Stimulated activated memory B cell treated with anti-CD40 and anti-IgM and Interleukin-4, amounts not matched to agents 10 μg/mL and 1 μg/mL and 100 μg/mL, for 72 hours (primary cell): Measurements from ENCODE around the gene MARK1.
A peak's percentile ranks its signal among the peaks of the same experiment; 100 is the strongest.

ENCODE experiments used
- ATAC-seq: fragments of 150-1000 bp; cut with Tn5 transposase; 2 replicates; pipeline ENCODE4 v1.10.0; 2021
- H3K27ac Mint-ChIP-seq: one replicate; pipeline ENCODE4 v1.8.0; 2022; ENCODE audit warnings: mild to moderate bottlenecking, mixed read lengths
- H3K27me3 Mint-ChIP-seq: one replicate; pipeline ENCODE4 v1.8.0; 2022; ENCODE audit warnings: mixed read lengths
- H3K36me3 Mint-ChIP-seq: one replicate; pipeline ENCODE4 v1.8.0; 2022; ENCODE audit warnings: mixed read lengths
- H3K4me1 Mint-ChIP-seq: one replicate; pipeline ENCODE4 v1.8.0; 2022; ENCODE audit warnings: mixed read lengths
- H3K4me3 Mint-ChIP-seq: one replicate; pipeline ENCODE4 v1.8.0; 2022; ENCODE audit warnings: mild to moderate bottlenecking, moderate library complexity, mixed read lengths
- H3K9me3 Mint-ChIP-seq: one replicate; pipeline ENCODE4 v1.8.0; 2022; ENCODE audit warnings: mixed read lengths

The MARK1 gene

GRCh38 chr1:220700556-220701179 lies 172.7 kb downstream of the MARK1 start:
- H3K4me3 Mint-ChIP-seq = no peak overlapping the region
- no peak for ATAC-seq
- H3K4me1 Mint-ChIP-seq = peaks cover 14% of the 10 kb centered on the region
- no peak overlapping the region for H3K27ac Mint-ChIP-seq
- H3K27me3 Mint-ChIP-seq = no peaks in the 10 kb centered on the region
- H3K36me3 Mint-ChIP-seq = peaks cover 5% of the 10 kb centered on the region
- H3K9me3 Mint-ChIP-seq = peaks cover 5% of the 10 kb centered on the region

- Mint-ChIP-seq H3K9me3 (peaks cover 5% of the 10 kb centered on the region), H3K27me3 (no peaks in the 10 kb centered on the region), H3K4me1 (peaks cover 14% of the 10 kb centered on the region), H3K4me3 (no peak overlapping the region), H3K36me3 (peaks cover 5% of the 10 kb centered on the region), H3K27ac (no peak overlapping the region)
- ATAC-seq = peak; percentile 52
Measured at GRCh38 chr1:220701974-220702373, 174.0 kb downstream of the MARK1 start.

- Mint-ChIP-seq H3K27me3 (no peaks in the 10 kb centered on the region), H3K9me3 (peaks cover 5% of the 10 kb centered on the region), H3K4me1 (peaks cover 14% of the 10 kb centered on the region), H3K4me3 (peak overlapping the region; percentile 10), H3K27ac (peak overlapping the region; percentile 33), H3K36me3 (peaks cover 5% of the 10 kb centered on the region)
- no peak for ATAC-seq
Measured at GRCh38 chr1:220702733-220703270, 174.9 kb downstream of the MARK1 start.

- H3K27ac Mint-ChIP-seq = peak overlapping the region; percentile 33
- H3K36me3 Mint-ChIP-seq = peaks cover 5% of the 10 kb centered on the region
- ATAC-seq = peak; percentile 6
- peaks cover 14% of the 10 kb centered on the region for H3K4me1 Mint-ChIP-seq
- no peaks in the 10 kb centered on the region for H3K27me3 Mint-ChIP-seq
- H3K9me3 Mint-ChIP-seq = peaks cover 5% of the 10 kb centered on the region
- H3K4me3 Mint-ChIP-seq = no peak overlapping the region
Measured at GRCh38 chr1:220703305-220703704, 175.4 kb downstream of the MARK1 start.

GRCh38 chr1:220705782-220706181 lies 177.8 kb downstream of the MARK1 start:
- Mint-ChIP-seq H3K4me3 (no peak overlapping the region), H3K9me3 (peaks cover 5% of the 10 kb centered on the region), H3K4me1 (peaks cover 35% of the 10 kb centered on the region), H3K27me3 (no peaks in the 10 kb centered on the region), H3K36me3 (no peaks in the 10 kb centered on the region), H3K27ac (no peak overlapping the region)
- no peak for ATAC-seq

- H3K36me3 Mint-ChIP-seq = no peaks in the 10 kb centered on the region
- H3K9me3 Mint-ChIP-seq = peaks cover 5% of the 10 kb centered on the region
- peak overlapping the region; percentile 23 for H3K27ac Mint-ChIP-seq
- no peak overlapping the region for H3K4me3 Mint-ChIP-seq
- H3K27me3 Mint-ChIP-seq = no peaks in the 10 kb centered on the region
- ATAC-seq = no peak
- H3K4me1 Mint-ChIP-seq = peaks cover 42% of the 10 kb centered on the region
Measured at GRCh38 chr1:220706480-220706879, 178.5 kb downstream of the MARK1 start.

- Mint-ChIP-seq H3K36me3 (no peaks in the 10 kb centered on the region), H3K27ac (peak overlapping the region; percentile 23), H3K9me3 (peaks cover 4% of the 10 kb centered on the region), H3K4me3 (no peak overlapping the region), H3K4me1 (peaks cover 43% of the 10 kb centered on the region), H3K27me3 (no peaks in the 10 kb centered on the region)
- no peak for ATAC-seq
Measured at GRCh38 chr1:220707160-220707559, 179.2 kb downstream of the MARK1 start.

- Mint-ChIP-seq H3K4me3 (no peak overlapping the region), H3K36me3 (no peaks in the 10 kb centered on the region), H3K4me1 (peaks cover 32% of the 10 kb centered on the region)
Measured at GRCh38 chr1:220708244-220708643, 180.3 kb downstream of the MARK1 start.

GRCh38 chr1:220708936-220709801 lies 181.2 kb downstream of the MARK1 start:
- ATAC-seq = peak; percentile 76
- Mint-ChIP-seq H3K36me3 (no peaks in the 10 kb centered on the region), H3K4me1 (peaks cover 32% of the 10 kb centered on the region), H3K9me3 (no peaks in the 10 kb centered on the region), H3K27ac (peak overlapping the region; percentile 89), H3K27me3 (no peaks in the 10 kb centered on the region), H3K4me3 (peak overlapping the region; percentile 59)

More at GRCh38 chr1:220708244-220708643, 180.3 kb downstream of the MARK1 start:
- Mint-ChIP-seq H3K27me3 (no peaks in the 10 kb centered on the region), H3K27ac (peak overlapping the region; percentile 23), H3K9me3 (peaks cover 2% of the 10 kb centered on the region)
- ATAC-seq = no peak

GRCh38 chr1:220710333-220710732 lies 182.4 kb downstream of the MARK1 start:
- no peaks in the 10 kb centered on the region for H3K27me3 Mint-ChIP-seq
- H3K9me3 Mint-ChIP-seq = no peaks in the 10 kb centered on the region
- peak overlapping the region; percentile 48 for H3K4me3 Mint-ChIP-seq
- no peaks in the 10 kb centered on the region for H3K36me3 Mint-ChIP-seq
- ATAC-seq = no peak
- H3K4me1 Mint-ChIP-seq = peaks cover 32% of the 10 kb centered on the region
- peak overlapping the region; percentile 89 for H3K27ac Mint-ChIP-seq

- peak overlapping the region; percentile 89 for H3K27ac Mint-ChIP-seq
- peaks cover 32% of the 10 kb centered on the region for H3K4me1 Mint-ChIP-seq
- no peaks in the 10 kb centered on the region for H3K9me3 Mint-ChIP-seq
- no peaks in the 10 kb centered on the region for H3K36me3 Mint-ChIP-seq
- H3K27me3 Mint-ChIP-seq = no peaks in the 10 kb centered on the region
- H3K4me3 Mint-ChIP-seq = no peak overlapping the region
- ATAC-seq = peak; percentile 89
Measured at GRCh38 chr1:220711056-220711809, 183.3 kb downstream of the MARK1 start.
